IPS-NIHi11 (cell line): ENCODE results near the gene MNT.
A peak's percentile ranks its signal among the peaks of the same experiment; 100 is the strongest.

Source experiments
- DNase-seq: peaks from one replicate; pipeline ENCODE4 v3.0.0; 2012; ENCODE audit warnings: mixed read lengths, low spot score

Gene MNT

GRCh38 chr17:2416010-2416734 lies 15.3 kb upstream of the MNT start:
- DNase-seq: peak; percentile 85

GRCh38 chr17:2415081-2415480 lies 14.2 kb upstream of the MNT start:
- DNase-seq: no peak

DNA sequence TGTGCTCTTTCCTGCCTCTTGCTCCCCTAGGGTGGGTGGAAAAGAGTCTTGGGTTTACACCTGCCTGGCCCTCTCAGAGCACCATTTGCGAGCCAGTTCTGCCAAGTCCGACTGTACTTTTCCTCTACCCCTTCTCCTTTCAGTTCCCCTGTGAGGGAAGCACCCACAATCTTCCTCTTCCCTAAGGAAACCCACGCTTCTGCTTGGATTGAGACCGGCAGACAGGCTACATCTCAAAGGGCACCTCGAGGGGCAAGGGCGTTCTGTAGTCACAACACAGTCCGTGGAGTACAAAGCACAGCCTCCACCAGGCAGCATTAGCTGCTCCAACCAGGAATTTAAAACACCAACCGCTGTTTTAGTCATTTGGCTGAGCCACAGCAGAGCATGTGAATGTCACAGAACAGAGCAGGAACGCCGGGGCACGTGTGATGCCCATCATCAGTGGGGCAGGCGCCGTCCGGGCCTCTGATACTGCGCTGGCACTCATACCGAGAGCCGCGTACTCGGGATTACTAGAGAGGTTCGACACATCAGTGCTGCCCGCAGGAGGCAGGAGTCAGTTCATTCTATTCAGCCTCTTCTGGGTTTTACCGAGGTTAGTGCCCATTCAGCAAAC lies 13.7 kb upstream of the MNT start:
- DNase-seq: no peak

DNA sequence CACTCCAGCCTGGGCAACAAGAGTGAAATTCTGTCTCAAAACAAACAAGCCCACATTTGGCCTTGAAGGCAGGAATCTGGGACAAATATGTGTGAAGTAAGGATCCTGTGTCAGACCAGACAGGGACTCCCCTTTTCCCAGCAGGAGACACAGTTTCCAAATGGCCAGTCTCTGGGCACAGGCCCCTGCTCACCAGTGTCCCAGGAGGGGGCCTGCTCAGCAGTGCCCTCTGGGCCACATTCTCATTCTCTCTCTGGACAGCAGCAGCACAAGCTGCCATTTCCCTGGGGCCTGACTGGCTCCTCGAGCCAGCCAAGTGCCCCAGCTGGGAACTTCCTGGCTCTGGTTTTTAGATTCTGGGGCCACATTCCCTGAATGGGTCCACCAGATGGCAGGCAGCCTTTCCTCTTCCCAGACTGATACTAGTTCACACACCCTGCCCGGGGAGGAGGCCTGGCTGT lies 11.7 kb upstream of the MNT start:
- peak; percentile 61 for DNase-seq

GRCh38 chr17:2410951-2411350 lies 10.1 kb upstream of the MNT start:
- DNase-seq: no peak

DNA sequence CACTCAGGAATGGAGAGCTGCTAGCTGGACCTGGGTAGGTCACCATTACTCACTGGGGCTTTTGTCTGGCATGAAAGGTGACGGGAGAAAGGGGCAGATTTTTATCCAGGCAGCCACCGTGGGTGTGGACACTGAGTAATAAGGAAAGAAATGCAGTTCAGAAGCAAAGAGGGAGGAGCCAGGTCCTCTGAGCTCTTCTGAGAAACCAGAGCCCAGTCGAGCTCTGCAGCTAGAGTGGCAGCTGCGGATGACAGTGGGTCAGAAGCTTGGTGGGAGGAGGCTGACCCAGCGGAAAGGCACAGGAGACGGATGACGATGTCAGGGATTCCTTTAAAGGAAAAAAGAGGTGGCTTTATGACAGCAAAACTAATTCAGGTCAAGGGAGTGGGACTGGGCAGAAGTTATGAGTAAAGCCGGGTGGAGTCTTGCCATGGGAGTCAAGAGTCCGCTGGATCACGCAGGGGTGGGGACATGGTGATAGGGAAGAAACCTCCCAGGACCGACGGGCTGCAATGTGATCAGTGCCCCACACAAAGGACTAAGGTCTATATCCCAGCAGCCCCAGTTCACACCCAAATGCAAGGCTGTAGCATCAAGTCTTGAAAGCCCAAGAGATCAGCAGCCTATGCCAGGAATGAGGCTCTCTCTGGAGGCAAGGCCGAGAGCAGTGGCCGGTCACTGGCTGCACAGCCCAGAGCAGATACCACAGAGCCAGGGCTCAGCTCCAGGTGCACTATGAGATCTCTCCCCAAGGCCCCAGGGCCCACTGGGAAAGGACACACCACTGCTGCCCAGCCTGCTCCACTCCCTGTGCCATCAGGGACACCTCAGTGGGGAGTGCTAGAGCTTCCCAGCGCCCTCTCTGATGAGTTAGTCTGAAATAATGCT lies 6.3 kb upstream of the MNT start:
- peak; percentile 23 for DNase-seq

- no peak for DNase-seq
Observed at GRCh38 chr17:2406271-2406902, 5.5 kb upstream of the MNT start.

GRCh38 chr17:2405247-2405926 lies 4.5 kb upstream of the MNT start:
- DNase-seq: no peak

- no peak for DNase-seq
Observed at GRCh38 chr17:2403044-2403443, 2.2 kb upstream of the MNT start.

DNA sequence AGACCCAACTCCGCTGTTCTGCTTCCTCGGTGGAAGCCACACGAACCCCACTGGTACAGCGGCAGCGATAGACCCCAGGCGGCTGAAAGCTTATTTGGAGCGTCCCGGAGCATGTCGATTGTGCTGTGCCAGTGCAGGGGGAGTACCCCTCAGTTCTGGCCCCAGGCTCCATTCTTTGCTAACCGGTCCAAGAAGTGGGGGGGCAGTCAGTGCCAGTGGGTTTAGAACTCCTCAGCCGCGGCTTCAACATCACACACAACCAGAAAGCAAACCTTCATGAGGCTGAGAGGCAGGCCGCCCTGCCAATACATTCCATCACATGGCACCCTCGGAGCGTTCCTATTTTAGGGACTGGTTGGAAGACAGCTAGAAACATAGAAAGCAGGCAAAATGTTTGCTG lies 1.7 kb upstream of the MNT start:
- no peak for DNase-seq

DNA sequence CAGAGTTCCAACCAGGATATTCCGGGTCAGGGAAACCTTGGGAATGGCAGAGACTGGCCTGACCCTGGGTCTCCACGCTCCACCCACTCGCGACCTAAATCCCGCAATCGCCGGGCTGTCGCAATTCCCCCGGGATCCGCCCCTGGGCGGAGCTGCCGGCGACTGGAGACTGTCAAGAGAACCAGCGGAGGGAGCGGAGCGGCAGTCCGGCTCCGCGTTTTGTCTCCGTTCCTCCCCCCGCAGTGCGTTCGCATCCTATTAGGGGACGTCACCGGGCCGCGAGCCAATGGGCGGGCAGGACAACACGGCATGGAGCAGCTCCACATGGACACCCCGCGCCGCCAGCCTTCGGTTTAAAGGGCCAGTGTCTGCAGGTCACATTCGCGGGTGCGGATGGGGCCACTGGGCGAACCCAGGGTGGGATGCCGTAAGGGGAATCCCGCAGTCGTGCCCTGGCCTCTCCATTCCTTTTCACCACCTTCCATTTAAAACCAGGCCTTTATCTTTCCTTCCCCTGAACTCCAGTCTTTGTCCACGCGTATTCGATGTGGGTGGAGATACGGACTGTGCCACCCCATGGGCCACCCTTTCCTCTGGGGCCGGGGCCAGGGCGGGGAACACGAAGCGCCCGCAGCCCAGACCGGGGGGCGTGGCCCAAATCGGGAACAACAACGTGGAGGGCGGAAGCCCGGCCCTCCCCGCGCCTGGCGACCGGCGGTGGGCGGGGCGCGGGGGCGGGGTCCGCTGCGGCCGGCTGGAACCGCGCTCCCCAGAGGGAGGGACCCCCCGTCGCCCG lies 764 bp upstream of the MNT start:
- DNase-seq: peak; percentile 95

DNA sequence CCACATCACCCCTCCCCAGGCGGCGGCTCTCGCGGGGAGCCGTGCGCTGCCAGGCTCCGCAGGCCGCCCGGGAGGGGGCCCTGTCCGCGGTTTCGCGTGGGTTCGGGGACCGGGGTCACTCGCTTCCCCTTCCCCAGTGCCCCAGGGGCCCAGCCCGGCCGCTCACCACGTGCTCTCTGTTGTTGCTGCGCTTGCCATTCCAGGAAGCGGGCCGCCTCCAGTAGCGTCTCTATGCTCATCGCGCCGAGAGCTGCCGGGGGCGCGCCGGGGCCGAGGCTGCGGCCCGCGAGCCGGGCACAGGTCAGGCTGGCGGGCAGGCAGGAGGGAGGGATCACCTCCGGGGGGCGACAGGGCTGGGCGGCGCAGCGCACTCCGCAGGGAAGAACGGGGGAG lies 390 bp downstream of the MNT start:
- DNase-seq: peak; percentile 34

DNA sequence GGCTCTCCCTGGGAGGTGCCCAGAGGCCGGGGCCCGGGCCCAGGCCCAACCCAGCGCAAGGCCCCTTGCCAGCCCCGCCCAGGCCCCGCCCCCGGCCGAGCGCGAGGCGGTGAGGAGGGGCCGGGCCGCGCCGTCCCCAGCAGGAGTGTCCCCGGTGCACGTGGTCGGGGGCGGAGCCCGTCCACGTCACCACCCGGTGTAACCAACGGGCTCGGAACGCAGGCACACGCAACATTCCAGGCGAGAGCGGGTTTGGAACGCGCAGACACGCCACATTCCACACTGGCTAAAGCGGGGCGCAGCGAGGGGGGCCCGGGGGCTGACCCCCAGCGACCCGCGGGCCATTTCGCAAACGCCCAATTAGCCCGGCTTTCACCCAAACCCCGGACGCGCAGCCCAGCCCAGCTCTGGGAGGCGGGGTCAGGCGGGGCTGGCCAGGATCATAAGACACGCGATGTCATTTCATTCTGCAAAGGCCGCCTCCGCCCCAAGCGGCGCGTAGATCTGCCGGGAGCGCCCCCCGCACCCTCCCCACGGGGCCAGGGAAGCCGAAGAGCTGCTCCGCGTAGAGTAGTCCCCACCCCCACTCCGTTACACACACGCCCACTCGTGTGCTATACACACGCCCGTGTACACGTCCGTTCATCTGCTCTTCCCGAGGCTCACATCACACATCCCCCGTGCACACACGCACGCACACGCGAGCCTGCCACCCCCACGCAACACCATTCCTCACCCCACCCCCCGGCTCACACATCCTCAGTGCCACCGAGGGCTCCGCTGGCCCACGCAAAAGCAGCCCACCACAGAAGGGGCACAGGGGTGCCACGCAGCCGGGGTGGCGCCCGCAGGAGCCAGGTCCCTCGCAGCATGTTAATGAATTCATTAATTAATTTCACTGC lies 1.0 kb downstream of the MNT start:
- peak; percentile 80 for DNase-seq

DNA sequence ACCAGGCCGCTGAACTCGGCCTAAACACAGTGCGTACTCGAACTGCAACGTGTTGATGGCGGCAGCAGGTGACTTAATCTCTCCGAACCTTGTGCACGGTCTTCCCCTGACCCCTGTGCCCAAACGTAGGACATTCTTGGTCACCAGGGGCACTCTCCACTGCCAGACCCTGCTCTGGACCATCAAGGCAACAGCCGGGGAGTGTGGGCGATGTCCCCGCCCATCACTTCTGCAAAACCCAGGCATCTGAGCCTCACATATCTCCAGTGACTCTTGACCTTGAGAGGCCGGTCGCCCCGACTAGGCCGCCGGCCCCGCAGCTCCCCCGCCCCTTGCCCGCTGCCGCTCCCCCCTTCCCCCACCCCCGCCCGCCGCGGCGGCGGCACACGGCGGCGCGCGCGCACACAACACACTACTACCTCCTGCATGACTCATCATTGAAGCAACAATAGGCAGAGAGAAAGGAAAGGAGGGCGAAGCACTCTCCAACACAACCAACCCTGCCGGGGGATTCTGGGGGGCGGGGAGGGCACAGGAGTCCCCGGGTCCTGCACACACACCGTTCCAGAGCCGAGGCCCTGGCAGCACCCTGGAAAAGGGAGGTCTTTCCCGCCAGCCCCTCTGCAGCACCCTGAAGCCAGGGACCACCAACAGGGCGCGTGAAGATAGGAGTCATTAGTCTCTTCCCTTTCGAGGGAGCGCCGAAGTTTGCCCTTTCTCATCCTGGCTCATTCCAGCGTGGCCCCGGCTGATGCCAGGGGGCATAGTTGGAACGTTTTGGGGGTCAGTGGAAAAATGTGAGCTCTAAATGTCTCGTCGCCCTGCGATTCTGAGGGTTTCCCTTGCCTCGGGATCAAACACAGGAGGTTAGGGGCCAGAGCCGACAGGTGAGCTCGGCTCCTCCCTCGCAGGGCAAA lies 1.9 kb downstream of the MNT start:
- DNase-seq: peak; percentile 32

- no peak for DNase-seq
Observed at GRCh38 chr17:2398182-2398581, 2.7 kb downstream of the MNT start.

- no peak for DNase-seq
Observed at GRCh38 chr17:2397247-2398171, 3.4 kb downstream of the MNT start.

DNA sequence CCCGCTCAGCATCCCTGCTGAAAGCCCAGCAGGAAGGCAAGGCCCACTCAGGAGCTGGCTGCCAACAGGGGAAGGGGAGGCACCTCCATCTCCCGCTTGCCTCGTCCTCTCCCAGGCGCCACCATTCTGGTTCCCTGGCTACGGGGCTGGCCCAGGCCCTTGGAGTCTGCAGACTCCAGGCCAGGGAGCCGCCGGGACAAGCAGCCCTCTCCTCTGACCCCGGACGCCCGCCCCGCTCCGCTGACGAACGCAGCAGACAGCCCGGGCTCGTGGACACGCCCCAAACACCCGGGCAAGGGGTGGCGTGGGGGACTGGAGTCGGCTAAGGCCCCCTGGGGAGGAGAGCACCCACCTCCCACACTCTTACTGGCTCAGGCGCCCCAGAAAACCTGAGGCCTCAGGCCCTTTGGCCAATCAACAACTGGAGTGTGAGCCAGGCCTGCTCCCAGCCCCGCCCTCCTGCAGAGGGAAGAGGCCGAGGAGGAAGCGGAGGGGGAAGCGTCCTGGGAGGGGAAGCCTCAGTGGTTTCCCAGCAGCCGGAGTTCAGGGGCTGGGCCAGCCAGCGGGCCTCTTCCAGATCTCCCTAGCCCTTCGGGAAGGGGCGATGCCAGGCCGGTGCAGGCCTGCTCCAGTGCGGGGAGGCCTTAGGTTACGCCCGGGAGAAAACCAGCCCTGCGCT lies 4.2 kb downstream of the MNT start:
- peak; percentile 46 for DNase-seq
